ENCODE data around the gene GPD1L.

The GPD1L gene

GRCh38 chr3:32089476-32089875 lies 16.9 kb upstream of the GPD1L start:
- TF ChIP-seq CTCF (conservative IDR thresholded peaks at IDR 0.05; ENCODE audit: low read depth): no peak
- no peak for DNase-seq (ENCODE audit: low spot score)
- H3K27ac ChIP-seq: no peak overlapping the region
- CTCF ChIA-PET: no interaction called here
- POLR2A ChIA-PET (ENCODE audit: low non-redundant PET): no interaction called here

DNA sequence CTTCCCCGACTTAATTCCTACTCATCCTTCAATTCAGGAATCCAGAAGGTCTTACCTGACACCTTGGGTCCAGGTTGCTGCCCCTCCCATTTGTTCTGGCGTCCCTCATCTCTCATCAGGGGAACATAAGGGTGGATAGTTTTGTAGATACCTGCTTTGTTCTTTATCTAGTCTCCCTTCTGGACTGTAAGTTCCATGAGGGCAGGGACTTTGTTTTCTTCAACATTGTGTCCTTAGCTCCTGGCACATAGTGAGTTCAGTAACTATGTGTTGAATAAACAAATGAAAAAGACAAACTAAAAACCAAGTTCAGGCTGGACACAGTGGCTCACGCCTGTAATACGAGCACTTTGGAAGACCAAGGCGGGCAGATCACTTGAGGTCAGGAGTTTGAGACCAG lies 13.2 kb upstream of the GPD1L start:
- no peak overlapping the region for H3K27ac ChIP-seq
- CTCF ChIA-PET: interaction anchor here (0.6 kb wide), 1 partner anchor 15 kb away, joined by 3 read pairs; no protein-coding TSS in a partner anchor
- POLR2A ChIA-PET (ENCODE audit: low non-redundant PET): no interaction called here
- no peak for TF ChIP-seq CTCF (conservative IDR thresholded peaks at IDR 0.05; ENCODE audit: low read depth)
- no peak for DNase-seq (ENCODE audit: low spot score)

DNA sequence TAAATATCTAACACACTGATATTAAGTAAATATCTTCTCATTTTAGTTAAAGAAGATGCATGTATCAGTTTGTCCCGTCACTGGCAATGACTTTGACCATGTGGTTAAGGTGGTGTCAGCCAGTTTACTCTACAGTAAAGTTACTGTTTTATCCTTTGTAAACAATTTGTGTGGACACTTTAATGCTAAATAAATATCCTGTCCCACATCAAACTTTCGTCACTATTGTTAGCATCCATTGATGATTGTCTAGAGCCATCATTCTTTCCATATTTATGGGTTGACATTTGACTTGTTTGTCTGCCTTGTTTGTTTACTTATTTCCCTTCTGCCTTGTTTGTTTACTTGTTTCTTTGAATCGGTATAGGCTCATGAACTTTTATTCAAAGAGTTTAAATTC lies 11.0 kb upstream of the GPD1L start:
- no peak for DNase-seq (ENCODE audit: low spot score)
- no peak overlapping the region for H3K27ac ChIP-seq
- TF ChIP-seq CTCF (conservative IDR thresholded peaks at IDR 0.05; ENCODE audit: low read depth): no peak
- CTCF ChIA-PET: no interaction called here
- POLR2A ChIA-PET (ENCODE audit: low non-redundant PET): no interaction called here

DNA sequence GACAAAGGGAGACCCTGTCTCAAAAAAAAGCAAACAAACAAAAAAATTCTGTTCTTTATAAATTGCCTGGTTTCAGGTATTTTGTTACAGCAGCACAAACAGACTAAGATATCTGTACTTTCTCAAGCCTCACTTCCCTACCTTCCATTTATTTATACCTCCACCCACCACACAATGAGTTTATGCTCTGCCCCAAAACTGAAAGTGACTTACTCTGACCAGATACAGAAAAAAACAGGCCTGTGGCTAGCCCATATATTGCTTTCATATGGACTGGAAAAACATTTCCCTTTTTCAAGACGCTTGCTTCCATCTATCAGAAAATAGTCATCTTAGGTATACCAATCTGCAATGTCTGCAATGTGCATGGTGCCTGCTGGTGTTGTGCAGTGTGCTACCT lies 8.7 kb upstream of the GPD1L start:
- DNase-seq (ENCODE audit: low spot score): no peak
- POLR2A ChIA-PET (ENCODE audit: low non-redundant PET): no interaction called here
- H3K27ac ChIP-seq: no peak overlapping the region

DNA sequence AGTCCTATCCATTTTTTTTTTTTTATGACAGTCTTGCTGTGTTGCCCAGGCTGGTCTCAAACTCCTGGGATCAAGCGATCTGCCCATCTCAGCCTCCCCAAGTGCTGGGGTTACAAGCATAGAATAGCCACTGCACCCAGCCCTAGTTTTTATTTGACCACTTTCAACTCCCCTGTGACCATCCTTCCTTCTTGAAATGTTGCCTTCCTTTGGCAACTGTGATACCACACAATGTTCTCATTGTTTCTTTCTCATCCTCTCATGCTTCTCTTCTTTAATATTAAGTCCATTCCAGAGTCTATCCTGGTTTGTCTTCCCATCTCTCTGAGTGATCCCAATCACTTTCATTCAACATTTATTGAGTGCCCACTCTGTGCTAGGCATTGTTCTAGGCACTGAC lies 7.9 kb upstream of the GPD1L start:
- ChIA-PET POLR2A (ENCODE audit: low non-redundant PET) (no interaction called here), CTCF (no interaction called here)
- no peak for DNase-seq (ENCODE audit: low spot score)
- no peak overlapping the region for H3K27ac ChIP-seq
- no peak for TF ChIP-seq CTCF (conservative IDR thresholded peaks at IDR 0.05; ENCODE audit: low read depth)

More for the DNA sequence above, 8.7 kb upstream of the GPD1L start:
- CTCF ChIA-PET: no interaction called here
- no peak for TF ChIP-seq CTCF (conservative IDR thresholded peaks at IDR 0.05; ENCODE audit: low read depth)

GRCh38 chr3:32100465-32100864 lies 6.0 kb upstream of the GPD1L start:
- H3K27ac ChIP-seq: no peak overlapping the region
- CTCF ChIA-PET: no interaction called here
- POLR2A ChIA-PET (ENCODE audit: low non-redundant PET): no interaction called here
- no peak for TF ChIP-seq CTCF (conservative IDR thresholded peaks at IDR 0.05; ENCODE audit: low read depth)
- DNase-seq (ENCODE audit: low spot score): no peak

- ChIA-PET CTCF (interaction anchor here (0.7 kb wide), 1 partner anchor 1570 kb away, joined by 3 read pairs; no protein-coding TSS in a partner anchor), POLR2A (ENCODE audit: low non-redundant PET) (no interaction called here)
- no peak overlapping the region for H3K27ac ChIP-seq
- no peak for TF ChIP-seq CTCF (conservative IDR thresholded peaks at IDR 0.05; ENCODE audit: low read depth)
- DNase-seq (ENCODE audit: low spot score): no peak
Measured at GRCh38 chr3:32102289-32102688, 4.1 kb upstream of the GPD1L start.
